HCT116 (cell line): ENCODE results near the gene ITGB1. TPM values are rescaled to one million over a fixed set of nuclear protein-coding genes. Genes with fewer than 3 reads are reported as not detected.
"Not testable (repeated sequence)": the region's sequence is repeated elsewhere in the genome, so short reads cannot be mapped to it uniquely, and the experiment has no call there.

ENCODE experiments used
- ATAC-seq: fragments of 200-7000 bp; cut with Tn5 transposase; 2 replicates; pipeline ENCODE4 v1.9.1; 2020; ENCODE audit warnings: mild to moderate bottlenecking, moderate library complexity
- BruUV-seq: library from RNA; stranded (reverse); fragments of 400-500 nt; replicated peaks from 2 replicates; lab custom pipeline; 2021; lab: Mats Ljungman, UMichigan
- CTCF ChIA-PET: fragments of 300-600 bp; sonication (Branson Sonifier 250); formaldehyde crosslinking; loops from one replicate; lab custom pipeline; 2021; ENCODE audit warnings: antibody characterized with exemption; lab: Charles Lee
- POLR2A ChIA-PET: fragments of 300-600, 350-600 bp; sonication (Branson Sonifier 250); formaldehyde crosslinking; loops from one replicate; lab custom pipeline; 2021; ENCODE audit warnings: antibody characterized with exemption; lab: Charles Lee
- RAD21 ChIA-PET, 2 experiments: fragments of 300-600 bp; sonication (Branson Sonifier 250); formaldehyde crosslinking; loops; one replicate each; lab custom pipeline; 2023; ENCODE audit warnings: low total read pairs in 2 of 2; ENCODE audit not compliant: uncharacterized antibody in 2 of 2, unreplicated experiment in 2 of 2, low non-redundant PET in 1 of 2; lab: Charles Lee
- DNase-seq: peaks from one replicate; pipeline ENCODE4 v3.0.0-alpha.2; 2010; ENCODE audit warnings: low read depth, low spot score
- H2AFZ ChIP-seq: fragments of 200-600 bp; shearing (Covaris generic), sonication (generic); 2 replicates; pipeline ENCODE4 v1.6.1; 2017; ENCODE audit warnings: low read depth, mixed run types, mixed read lengths, antibody characterized with exemption, low read length; ENCODE audit not compliant: poor library complexity, severe bottlenecking
- H3K27ac ChIP-seq: 2 replicates; pipeline ENCODE4 v1.5.1; 2012; ENCODE audit warnings: low read depth, low read length
- H3K27me3 ChIP-seq: fragments of 200-600 bp; sonication (generic); 2 replicates; pipeline ENCODE4 v1.6.1; 2016; ENCODE audit warnings: mixed run types, low read length, mixed read lengths; ENCODE audit not compliant: insufficient read depth
- H3K36me3 ChIP-seq, 2 experiments: fragments of 200-500 bp in 1 of 2; fragments of 200-600 bp in 1 of 2; sonication (Bioruptor generic) in 1 of 2; sonication (generic) in 1 of 2; 2 replicates each; pipeline versions ENCODE4 v1.5.1 to v1.6.1; 2014 to 2016; ENCODE audit warnings: low read length in 2 of 2, inconsistent platforms in 1 of 2, mixed read lengths in 1 of 2, mixed run types in 1 of 2; ENCODE audit not compliant: insufficient read depth in 2 of 2, control insufficient read depth in 1 of 2
- H3K4me1 ChIP-seq, 2 experiments: fragments of 200-600 bp in 1 of 2; sonication (generic) in 1 of 2; 2 replicates each; pipeline versions ENCODE4 v1.5.1 to v1.6.1; 2012 to 2017; ENCODE audit warnings: low read length in 2 of 2, inconsistent platforms in 1 of 2, mild to moderate bottlenecking in 1 of 2, mixed read lengths in 1 of 2, mixed run types in 1 of 2, moderate library complexity in 1 of 2; ENCODE audit not compliant: insufficient read depth in 2 of 2, control insufficient read depth in 1 of 2
- H3K4me2 ChIP-seq: fragments of 200-600 bp; sonication (generic); 2 replicates; pipeline ENCODE4 v1.6.1; 2017; ENCODE audit warnings: mixed run types, low read length, mixed read lengths
- H3K4me3 ChIP-seq, 2 experiments: fragments of 200-600 bp in 1 of 2; sonication (generic) in 1 of 2; replicated peaks in 1 of 2; 2 replicates each; pipeline ENCODE4 v1.5.1; 2011 to 2016; ENCODE audit warnings: low read length in 2 of 2, control low read depth in 1 of 2, low read depth in 1 of 2, mild to moderate bottlenecking in 1 of 2, mixed read lengths in 1 of 2, mixed run types in 1 of 2
- H3K79me2 ChIP-seq: fragments of 200-600 bp; sonication (generic); 2 replicates; pipeline ENCODE4 v1.6.1; 2017; ENCODE audit warnings: mild to moderate bottlenecking, mixed run types, low read length, moderate library complexity, mixed read lengths; ENCODE audit not compliant: insufficient read depth
- H3K9ac ChIP-seq: fragments of 200-600 bp; sonication (generic); 2 replicates; pipeline ENCODE4 v1.6.1; 2016; ENCODE audit warnings: low read length, mixed read lengths
- H3K9me2 ChIP-seq: fragments of 200-600 bp; sonication (generic), shearing (Covaris generic); 2 replicates; pipeline ENCODE4 v1.6.1; 2017; ENCODE audit warnings: mixed run types, mild to moderate bottlenecking, moderate library complexity; ENCODE audit not compliant: insufficient read depth
- H3K9me3 ChIP-seq, 2 experiments: fragments of 200-500 bp in 1 of 2; fragments of 200-600 bp in 1 of 2; sonication (Bioruptor generic) in 1 of 2; sonication (generic) in 1 of 2; 2 replicates each; pipeline ENCODE4 v1.6.1; 2014 to 2017; ENCODE audit warnings: low read length in 2 of 2, mixed read lengths in 2 of 2, inconsistent platforms in 1 of 2, low read depth in 1 of 2, mild to moderate bottlenecking in 1 of 2, mixed run types in 1 of 2, moderate library complexity in 1 of 2; ENCODE audit not compliant: control insufficient read depth in 1 of 2, insufficient read depth in 1 of 2
- H4K20me1 ChIP-seq: fragments of 200-600 bp; sonication (generic), shearing (Covaris generic); 2 replicates; pipeline ENCODE4 v1.6.1; 2017; ENCODE audit warnings: mixed run types, mild to moderate bottlenecking, moderate library complexity; ENCODE audit not compliant: insufficient read depth
- CBX3 ChIP-seq: IDR thresholded peaks from 2 replicates; pipeline ENCODE4 v1.6.1; 2012; ENCODE audit warnings: low read depth
- EZH2 ChIP-seq: fragments of 200-600 bp; sonication (generic); IDR thresholded peaks from 2 replicates; pipeline ENCODE4 v1.6.1; 2017; ENCODE audit warnings: antibody characterized with exemption, mixed run types
- YY1 ChIP-seq: IDR thresholded peaks from 2 replicates; pipeline ENCODE4 v1.6.1; 2011; ENCODE audit warnings: low read length, low read depth, moderate library complexity, mild to moderate bottlenecking; ENCODE audit not compliant: insufficient replicate concordance; ENCODE audit errors: extremely low read depth
- ZFX ChIP-seq: fragments of 450-650 bp; IDR thresholded peaks from 2 replicates; pipeline ENCODE4 v1.6.1; 2017
- intact Hi-C: fragments of 100-400 bp; cut with micrococcal nuclease; formaldehyde crosslinking; loops from 2 replicates; pipeline ENCODE4 v1.10.0; 2022
- total RNA-seq: library from RNA; stranded (reverse); gene quantifications from one replicate; pipeline ENCODE4 v1.2.1, GENCODE V29; 2021; ENCODE audit not compliant: unreplicated experiment
- TF ChIP-seq, protein P1 (sequence below): IDR thresholded peaks from 2 replicates; pipeline ENCODE4 v1.6.1; 2011; ENCODE audit warnings: mild to moderate bottlenecking, low read length, moderate library complexity; ENCODE audit not compliant: insufficient replicate concordance; ENCODE audit errors: extremely low read depth

The ITGB1 gene
- total RNA-seq, 1 experiment from 2014 or later: 366 TPM

DNA sequence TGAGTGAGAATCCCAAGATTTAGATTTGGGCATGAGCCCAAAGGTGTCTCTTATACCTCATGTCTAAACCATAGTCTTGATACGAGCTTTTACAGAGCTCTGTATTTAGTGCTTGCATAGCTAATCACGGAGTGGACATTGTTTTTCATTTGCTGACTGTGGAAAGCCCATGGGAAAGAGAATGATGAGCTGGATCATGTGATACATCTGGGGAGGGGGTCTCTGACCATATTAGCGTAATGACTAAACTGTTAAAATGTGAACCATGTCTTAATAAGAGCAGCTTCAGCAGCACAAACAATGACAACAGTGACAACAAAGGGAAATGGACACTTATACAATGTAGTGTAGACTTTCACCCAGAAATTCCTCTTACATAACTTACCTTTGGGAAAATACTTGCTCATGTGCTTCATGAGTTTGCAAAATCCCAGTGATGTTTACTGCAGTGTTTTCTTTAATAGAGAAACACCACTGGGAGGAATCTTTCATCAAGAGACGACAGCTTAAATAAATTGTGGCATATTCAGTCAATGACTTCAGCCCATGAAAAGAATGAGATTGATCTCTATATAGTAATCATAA lies 44.0 kb upstream of the ITGB1 start:
- Histone ChIP-seq H4K20me1 (no peaks in the 10 kb centered on the region), H3K4me2 (no peak overlapping the region), H3K4me1 (peaks cover 29 to 56% of the 10 kb centered on the region in 2 experiments), H3K9me3 (peaks cover 0 to 5% of the 10 kb centered on the region in 2 experiments; a peak in 1 of 4 replicates), H3K79me2 (no peaks in the 10 kb centered on the region), H3K27ac (no peak overlapping the region)
- CTCF ChIA-PET: no interaction called here
- RAD21 ChIA-PET: no interaction called here
- TF ChIP-seq EZH2 (no peak), CBX3 (no peak), YY1 (no peak)
- TF ChIP-seq, protein P1, sequence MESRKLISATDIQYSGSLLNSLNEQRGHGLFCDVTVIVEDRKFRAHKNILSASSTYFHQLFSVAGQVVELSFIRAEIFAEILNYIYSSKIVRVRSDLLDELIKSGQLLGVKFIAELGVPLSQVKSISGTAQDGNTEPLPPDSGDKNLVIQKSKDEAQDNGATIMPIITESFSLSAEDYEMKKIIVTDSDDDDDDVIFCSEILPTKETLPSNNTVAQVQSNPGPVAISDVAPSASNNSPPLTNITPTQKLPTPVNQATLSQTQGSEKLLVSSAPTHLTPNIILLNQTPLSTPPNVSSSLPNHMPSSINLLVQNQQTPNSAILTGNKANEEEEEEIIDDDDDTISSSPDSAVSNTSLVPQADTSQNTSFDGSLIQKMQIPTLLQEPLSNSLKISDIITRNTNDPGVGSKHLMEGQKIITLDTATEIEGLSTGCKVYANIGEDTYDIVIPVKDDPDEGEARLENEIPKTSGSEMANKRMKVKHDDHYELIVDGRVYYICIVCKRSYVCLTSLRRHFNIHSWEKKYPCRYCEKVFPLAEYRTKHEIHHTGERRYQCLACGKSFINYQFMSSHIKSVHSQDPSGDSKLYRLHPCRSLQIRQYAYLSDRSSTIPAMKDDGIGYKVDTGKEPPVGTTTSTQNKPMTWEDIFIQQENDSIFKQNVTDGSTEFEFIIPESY: no peak
- TF ChIP-seq, all 23 proteins: peak for 0
- no TSS peak for BruUV-seq
- peak overlapping the region; percentile 31 for H2AFZ ChIP-seq
- DNase-seq (no peak), ATAC-seq (no peak)
- no peak overlapping the region for H3K4me3 ChIP-seq
- POLR2A ChIA-PET: interaction anchor here (1.1 kb wide), 1 partner anchor 22 kb away, joined by 3 read pairs; no protein-coding TSS in a partner anchor
- no peak overlapping the region for H3K9ac ChIP-seq
- intact Hi-C loops: no loop called here
- H3K27me3 ChIP-seq: no peaks in the 10 kb centered on the region
- no peaks in the 10 kb centered on the region for H3K9me2 ChIP-seq
- no peaks in the 10 kb centered on the region for H3K36me3 ChIP-seq

DNA sequence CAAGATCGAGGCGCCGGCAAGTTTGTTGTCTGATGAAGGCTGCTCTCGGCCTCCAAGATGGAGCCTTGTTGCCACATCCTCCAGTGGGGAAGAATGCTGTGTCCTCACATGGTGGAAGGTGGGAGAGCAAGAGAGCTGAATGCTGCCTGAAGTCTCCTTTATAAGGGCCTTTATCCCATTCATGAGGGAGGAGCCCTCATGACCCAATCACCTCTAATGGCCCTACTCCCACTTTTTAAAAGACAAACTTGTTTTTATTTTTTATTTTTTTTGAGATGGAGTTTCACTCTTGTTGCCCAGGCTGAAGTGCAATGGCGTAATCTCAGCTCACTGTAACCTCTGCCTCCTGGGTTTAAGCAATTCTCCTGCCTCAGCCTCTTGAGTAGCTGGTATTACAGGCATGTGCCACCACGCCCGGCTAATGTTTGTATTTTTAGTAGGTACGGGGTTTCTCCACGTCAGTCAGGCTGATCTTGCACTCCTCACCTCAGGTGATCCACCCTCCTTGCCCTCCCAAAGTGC lies 40.1 kb upstream of the ITGB1 start:
- RAD21 ChIA-PET, H3K4me3 ChIP-seq, H3K79me2 ChIP-seq, H3K36me3 ChIP-seq, BruUV-seq, H3K27ac ChIP-seq, POLR2A ChIA-PET, H3K9me2 ChIP-seq, H3K9ac ChIP-seq, intact Hi-C loops, CTCF ChIA-PET, H3K27me3 ChIP-seq, H3K9me3 ChIP-seq, H4K20me1 ChIP-seq, DNase-seq: not testable (repeated sequence)
- Histone ChIP-seq H2AFZ (peak overlapping the region; percentile 86), H3K4me2 (peak overlapping the region; percentile 29; the same call in 1 of the 2 replicates), H3K4me1 (peaks cover 6 to 18% of the 10 kb centered on the region in 2 experiments; a peak in 3 of 4 replicates)
- peak; percentile 27; the same call in 1 of the 2 replicates for TF ChIP-seq ZFX
- peak; percentile 69 for ATAC-seq
